Kidney (tissue), 14 donors: Measurements from ENCODE around the gene IL4R. TPM values are rescaled to one million over a fixed set of nuclear protein-coding genes. Genes with fewer than 3 reads are reported as not detected.
"Not testable (repeated sequence)": the region's sequence is repeated elsewhere in the genome, so short reads cannot be mapped to it uniquely, and the experiment has no call there.

ENCODE experiments used
- DNase-seq, 5 donors: peaks; one replicate each; pipeline ENCODE4 v3.0.0-alpha.2; 2013 to 2020
- FAIRE-seq: peaks from 2 replicates; lab custom pipeline; 2012; peaks lifted over from hg19 to GRCh38; lab: Jason Lieb, UNC
- H3K27ac ChIP-seq, 2 donors: one replicate each; pipeline ENCODE4 v1.7.0; 2013; ENCODE audit warnings: low read depth in 2 of 2, low read length in 2 of 2, inconsistent platforms in 1 of 2
- H3K27me3 ChIP-seq: one replicate; pipeline ENCODE4 v1.7.1; 2013; ENCODE audit warnings: low read length, inconsistent platforms; ENCODE audit not compliant: control insufficient read depth, insufficient read depth
- H3K36me3 ChIP-seq, 3 donors: one replicate each; pipeline versions ENCODE4 v1.7.0 to v1.7.1; 2013; ENCODE audit warnings: low read length in 3 of 3, control low read depth in 1 of 3, inconsistent platforms in 1 of 3; ENCODE audit not compliant: insufficient read depth in 3 of 3, control insufficient read depth in 2 of 3
- H3K4me1 ChIP-seq, 3 donors: one replicate each; pipeline versions ENCODE4 v1.7.0 to v1.7.1; 2013; ENCODE audit warnings: low read length in 3 of 3, inconsistent platforms in 1 of 3, low read depth in 1 of 3; ENCODE audit not compliant: control insufficient read depth in 2 of 3, insufficient read depth in 2 of 3
- H3K4me3 ChIP-seq, 3 donors: one replicate each; pipeline versions ENCODE4 v1.7.0 to v1.8.1; 2013; ENCODE audit warnings: low read length in 3 of 3, control low read depth in 1 of 3, inconsistent platforms in 1 of 3
- H3K9ac ChIP-seq, 3 donors: one replicate each; pipeline versions ENCODE4 v1.7.0 to v1.7.1; 2013; ENCODE audit warnings: low read length in 3 of 3, control low read depth in 1 of 3, inconsistent platforms in 1 of 3
- H3K9me3 ChIP-seq, 3 donors: one replicate each; pipeline versions ENCODE4 v1.7.0 to v1.7.1; 2013; ENCODE audit warnings: low read length in 3 of 3, control low read depth in 1 of 3, inconsistent platforms in 1 of 3; ENCODE audit not compliant: control insufficient read depth in 2 of 3, insufficient read depth in 1 of 3
- CTCF ChIP-seq: IDR thresholded peaks from 3 replicates; pipeline ENCODE4 v1.5.1; 2012; ENCODE audit warnings: mild to moderate bottlenecking, moderate library complexity, borderline replicate concordance; ENCODE audit not compliant: insufficient read depth; ENCODE audit errors: extremely low read depth
- intact Hi-C: fragments of 100-400 bp; cut with DNase I; formaldehyde crosslinking; loops from one replicate; pipeline ENCODE4 v1.11.1; 2022
- polyA plus RNA-seq: library from polyadenylated mRNA; stranded (reverse); fragments of 350-450 nt; fragmentation: Illumina TruSeq; extraction: RNeasy Lipid Tissue Mini Kit (QIAGEN cat#74804); gene quantifications from one replicate; pipeline ENCODE4 v1.2.3, GENCODE V29; 2014; ENCODE audit warnings: low read depth, low replicate concordance; ENCODE audit not compliant: insufficient read depth
- total RNA-seq: library from RNA; stranded (reverse); fragmentation: NEBNext Ultra II Directional; extraction: Animal tissue kit (Norgen Biotek cat#: 25700); gene quantifications from one replicate; pipeline ENCODE4 v1.2.1, GENCODE V29; 2021
- donor health status: control.
- donor health status: control.
- donor health status: control.
- donor health status: control.
- donor health status: control.
- donor health status: DM: yes; HTN: yes; CAD: no.
- donor health status: Normal renal cell carcinoma (clear cell type).

Gene IL4R
- total and polyA plus RNA-seq, 2 donors from 2014 or later, result 13.8 to 115 TPM

DNA sequence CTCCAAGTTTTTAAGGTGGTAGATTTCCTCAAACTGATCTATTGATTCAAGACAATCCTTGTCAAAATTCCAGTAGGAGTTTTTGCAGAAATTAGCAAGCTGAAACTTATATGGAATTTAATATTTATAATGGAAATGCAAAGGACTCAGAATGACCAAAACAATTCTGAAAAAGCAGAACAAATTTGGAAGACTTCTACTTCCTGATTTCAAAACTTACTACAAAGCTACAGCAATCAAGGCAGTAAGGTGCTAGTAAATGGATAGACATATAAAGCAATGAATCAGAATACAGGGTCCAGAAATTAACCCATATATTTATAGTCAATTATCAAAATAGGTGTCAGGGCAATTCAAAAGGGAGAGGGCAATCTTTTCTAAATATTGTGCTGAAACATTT is 76.4 kb downstream of the IL4R start:
- intact Hi-C loops, result no loop called here
- FAIRE-seq (no peak), DNase-seq (no peak)

DNA sequence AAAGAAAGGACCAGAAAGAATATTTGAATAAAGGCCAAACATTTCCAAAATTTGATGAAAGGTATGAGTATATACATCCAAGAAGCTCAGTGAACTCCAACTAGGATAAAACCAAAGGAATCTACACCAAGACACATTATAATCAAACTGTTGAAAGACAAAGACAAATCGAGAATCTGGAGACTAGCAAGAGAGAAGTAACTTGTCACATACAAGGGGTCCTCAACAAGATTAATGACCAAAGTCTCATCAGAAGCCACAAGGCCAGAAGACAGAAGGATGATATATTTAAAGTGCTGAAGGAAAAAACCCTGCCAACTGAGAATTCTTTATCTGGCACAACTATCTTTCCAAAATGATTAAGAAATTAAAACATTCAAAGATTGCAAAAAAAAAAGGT is 78.9 kb downstream of the IL4R start:
- FAIRE-seq, result no peak
- no peak for DNase-seq

More for the DNA sequence above, 76.4 kb downstream of the IL4R start:
- Histone ChIP-seq H3K4me3 (no peak overlapping the region), H3K36me3 (no peaks in the 10 kb centered on the region), H3K4me1 (no peaks in the 10 kb centered on the region), H3K9ac (no peak overlapping the region), H3K27ac (no peak overlapping the region), H3K27me3 (no peaks in the 10 kb centered on the region), H3K9me3 (no peaks in the 10 kb centered on the region)
- TF ChIP-seq CTCF, result no peak

GRCh38 chr16:27394516-27394915 is 80.7 kb downstream of the IL4R start:
- intact Hi-C loops, result no loop called here
- Histone ChIP-seq H3K27ac (no peak overlapping the region), H3K36me3 (no peaks in the 10 kb centered on the region), H3K9ac (no peak overlapping the region), H3K27me3 (no peaks in the 10 kb centered on the region), H3K9me3 (no peaks in the 10 kb centered on the region), H3K4me1 (no peaks in the 10 kb centered on the region), H3K4me3 (no peak overlapping the region)
- TF ChIP-seq CTCF, result no peak
- FAIRE-seq (no peak), DNase-seq (no peak)

More for the DNA sequence above, 78.9 kb downstream of the IL4R start:
- intact Hi-C loops, result no loop called here
- no peak overlapping the region for H3K9ac ChIP-seq
- H3K36me3 ChIP-seq, result no peaks in the 10 kb centered on the region
- TF ChIP-seq CTCF, result no peak
- no peaks in the 10 kb centered on the region for H3K4me1 ChIP-seq
- H3K9me3 ChIP-seq, result no peaks in the 10 kb centered on the region
- no peak overlapping the region for H3K27ac ChIP-seq
- no peaks in the 10 kb centered on the region for H3K27me3 ChIP-seq
- no peak overlapping the region for H3K4me3 ChIP-seq

GRCh38 chr16:27398341-27398893 is 84.6 kb downstream of the IL4R start:
- intact Hi-C loops, FAIRE-seq, H3K27me3 ChIP-seq: not testable (repeated sequence)

More at GRCh38 chr16:27398341-27398893, 84.6 kb downstream of the IL4R start:
- H3K9ac ChIP-seq, DNase-seq, H3K9me3 ChIP-seq, H3K27ac ChIP-seq, H3K36me3 ChIP-seq, H3K4me3 ChIP-seq: not testable (repeated sequence)
- H3K4me1 ChIP-seq, result peaks cover 0 to 11% (median 0%) of the 10 kb centered on the region in 3 donors
